GM08714 (cell line): ENCODE results near the gene ABCC6.

Source experiments
- H3K4me3 ChIP-seq: fragments of 200-500 bp; sonication (Bioruptor generic); 2 replicates; pipeline ENCODE4 v1.5.1; 2014; ENCODE audit warnings: mild to moderate bottlenecking, low read length, inconsistent platforms
- ZNF274 ChIP-seq: IDR thresholded peaks from 2 replicates; pipeline ENCODE4 v1.6.1; 2012; ENCODE audit warnings: mild to moderate bottlenecking, low read depth, low read length

ABCC6 gene

DNA sequence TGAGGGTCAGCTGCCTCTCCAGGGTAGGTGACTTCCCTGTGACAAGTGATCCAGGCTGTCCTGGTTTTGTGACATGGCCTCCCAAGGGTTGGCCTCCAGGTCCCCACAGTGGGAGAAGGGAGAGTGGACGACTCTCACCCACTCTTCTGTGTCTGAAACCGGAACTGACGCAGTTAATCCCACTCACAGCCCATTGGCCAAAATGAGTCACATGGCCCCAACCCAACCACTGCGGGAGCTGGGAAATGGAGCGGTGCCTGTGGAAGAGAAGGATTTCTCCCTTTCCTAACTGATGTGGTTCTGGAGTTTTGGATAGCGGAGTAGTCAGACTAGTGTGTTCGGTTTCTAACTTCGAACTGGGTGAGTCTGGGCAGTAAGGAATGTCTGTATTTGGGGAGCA, 79.4 kb downstream of the ABCC6 start:
- no peak overlapping the region for H3K4me3 ChIP-seq
- no peak for TF ChIP-seq ZNF274

DNA sequence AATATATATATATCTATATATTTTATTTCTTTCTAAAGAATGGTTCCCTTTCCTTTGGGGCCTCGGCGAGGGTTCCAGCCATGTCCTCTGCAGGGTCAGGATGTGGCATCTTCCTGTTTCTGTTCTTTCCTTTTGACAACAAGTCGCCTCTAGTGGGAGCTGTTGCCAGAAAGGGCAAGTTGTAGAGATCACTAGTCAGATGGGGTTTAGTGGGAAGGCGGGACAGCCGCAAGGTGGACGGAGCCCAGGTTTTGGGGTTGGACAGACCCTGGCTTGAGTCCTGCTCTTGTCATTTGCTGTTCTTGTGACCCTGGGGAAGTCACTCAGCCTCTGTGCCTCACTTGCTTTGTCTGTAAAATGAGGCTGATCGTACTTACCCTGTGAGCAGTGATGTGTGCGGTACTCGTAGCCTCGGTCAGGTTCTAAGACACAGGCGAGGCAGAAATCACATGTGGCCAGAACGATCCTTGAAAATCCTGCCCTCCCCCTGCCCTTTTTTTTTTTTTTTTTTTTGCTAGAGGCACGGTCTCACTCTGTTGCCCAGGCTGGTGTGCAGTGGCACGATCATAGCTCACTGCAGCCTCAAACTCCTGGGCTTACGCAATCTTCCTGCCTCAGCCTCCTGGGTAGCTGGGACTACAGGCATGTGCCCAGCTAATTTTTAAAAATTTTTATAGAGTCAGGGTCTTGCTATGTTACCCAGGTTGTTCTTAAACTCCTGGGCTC, 80.1 kb downstream of the ABCC6 start:
- no peak for TF ChIP-seq ZNF274
- H3K4me3 ChIP-seq = no peak overlapping the region

DNA sequence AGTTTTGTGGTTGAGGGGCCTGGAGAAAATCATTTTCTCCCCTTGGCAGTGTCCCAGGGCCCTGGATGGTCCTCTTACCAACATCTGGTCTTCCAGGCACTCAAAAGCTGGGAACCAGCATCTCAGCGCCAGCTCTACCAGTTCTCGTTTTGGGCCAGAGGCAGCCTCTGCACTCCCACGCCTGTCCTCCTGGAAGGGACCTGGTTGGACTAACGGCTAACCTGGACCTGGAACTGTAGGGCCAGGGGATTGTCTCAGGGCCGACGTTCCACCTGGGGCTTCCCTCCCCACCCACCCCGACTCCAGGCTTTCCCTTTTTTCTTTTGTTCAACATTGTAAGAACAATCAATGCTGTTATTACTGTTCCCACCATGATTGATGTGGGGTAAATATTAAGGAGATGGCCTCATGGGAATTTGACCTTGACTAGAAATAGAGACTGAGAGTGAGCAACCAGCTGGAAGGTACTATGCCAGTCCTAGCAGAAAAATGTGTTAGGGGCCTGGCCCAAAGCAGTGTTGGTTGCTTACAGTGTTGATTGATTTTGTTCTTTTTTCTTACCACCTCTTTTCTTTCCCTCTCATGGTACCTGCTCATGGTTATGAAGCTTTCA, 81.4 kb downstream of the ABCC6 start:
- no peak for TF ChIP-seq ZNF274

DNA sequence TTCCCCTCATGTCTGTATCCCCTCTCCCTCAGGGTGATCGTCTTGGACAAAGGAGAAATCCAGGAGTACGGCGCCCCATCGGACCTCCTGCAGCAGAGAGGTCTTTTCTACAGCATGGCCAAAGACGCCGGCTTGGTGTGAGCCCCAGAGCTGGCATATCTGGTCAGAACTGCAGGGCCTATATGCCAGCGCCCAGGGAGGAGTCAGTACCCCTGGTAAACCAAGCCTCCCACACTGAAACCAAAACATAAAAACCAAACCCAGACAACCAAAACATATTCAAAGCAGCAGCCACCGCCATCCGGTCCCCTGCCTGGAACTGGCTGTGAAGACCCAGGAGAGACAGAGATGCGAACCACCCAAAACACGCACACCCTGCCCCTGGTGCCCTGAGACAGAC, 82.2 kb downstream of the ABCC6 start:
- no peak overlapping the region for H3K4me3 ChIP-seq
- no peak for TF ChIP-seq ZNF274

More for the DNA sequence above, 81.4 kb downstream of the ABCC6 start:
- H3K4me3 ChIP-seq = no peak overlapping the region

DNA sequence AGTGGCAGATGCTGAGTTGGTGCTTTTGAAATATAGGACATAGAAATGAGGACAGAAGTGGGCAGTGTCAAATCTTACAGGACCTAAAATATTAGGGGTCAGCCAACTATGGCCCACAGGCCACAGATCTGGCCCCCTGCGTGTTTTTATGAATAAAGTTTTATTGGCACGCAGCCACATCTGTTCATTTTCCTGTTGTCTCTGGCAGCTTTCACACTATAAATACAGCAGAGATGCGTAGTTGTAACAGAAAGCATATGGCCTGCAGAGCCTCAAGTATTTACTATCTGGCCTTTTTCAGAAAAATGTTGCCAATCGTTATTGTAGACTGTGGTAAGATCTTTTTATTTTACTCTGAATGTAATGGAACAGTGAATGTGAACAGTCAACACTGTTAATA, 82.8 kb downstream of the ABCC6 start:
- no peak for TF ChIP-seq ZNF274
- H3K4me3 ChIP-seq = no peak overlapping the region

DNA sequence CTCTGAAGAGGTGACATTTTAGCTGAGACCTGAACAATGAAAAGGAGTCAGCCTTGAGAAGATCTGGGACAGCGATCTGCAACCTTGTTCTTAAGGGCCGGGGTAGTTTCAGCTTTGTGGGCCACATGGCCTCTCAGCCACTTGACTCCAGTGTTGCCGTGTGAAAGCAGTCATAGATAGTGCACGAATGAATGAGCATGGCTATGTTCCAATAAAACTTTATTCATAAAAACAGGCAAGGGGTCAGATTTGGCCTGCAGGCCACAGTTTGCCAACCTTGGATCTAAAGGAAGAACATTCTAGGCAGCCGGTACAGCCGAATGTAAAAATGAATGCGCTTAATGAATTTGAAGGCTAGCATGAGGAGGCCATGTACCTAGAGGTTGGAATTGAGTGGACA, 83.5 kb downstream of the ABCC6 start:
- TF ChIP-seq ZNF274 = no peak
- H3K4me3 ChIP-seq = no peak overlapping the region

DNA sequence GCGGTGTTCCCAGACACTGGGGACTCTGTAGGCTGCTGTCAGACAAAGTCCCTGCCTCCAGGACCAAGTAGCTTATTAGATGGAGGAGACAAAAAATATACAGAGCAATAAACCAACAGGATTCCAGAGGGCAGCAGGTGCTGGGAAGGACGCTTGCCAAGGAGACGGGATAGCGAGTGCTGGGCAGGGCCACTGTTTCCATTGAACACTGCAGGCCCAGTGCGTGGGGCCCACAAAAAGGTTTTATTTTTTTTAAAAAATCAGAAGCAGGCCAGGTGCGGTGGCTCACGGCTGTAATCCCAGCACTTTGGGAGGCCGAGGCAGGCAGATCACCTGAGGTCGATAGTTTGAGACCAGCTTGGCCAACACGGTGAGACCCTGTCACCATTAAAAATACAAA, 84.2 kb downstream of the ABCC6 start:
- no peak for TF ChIP-seq ZNF274
- no peak overlapping the region for H3K4me3 ChIP-seq

DNA sequence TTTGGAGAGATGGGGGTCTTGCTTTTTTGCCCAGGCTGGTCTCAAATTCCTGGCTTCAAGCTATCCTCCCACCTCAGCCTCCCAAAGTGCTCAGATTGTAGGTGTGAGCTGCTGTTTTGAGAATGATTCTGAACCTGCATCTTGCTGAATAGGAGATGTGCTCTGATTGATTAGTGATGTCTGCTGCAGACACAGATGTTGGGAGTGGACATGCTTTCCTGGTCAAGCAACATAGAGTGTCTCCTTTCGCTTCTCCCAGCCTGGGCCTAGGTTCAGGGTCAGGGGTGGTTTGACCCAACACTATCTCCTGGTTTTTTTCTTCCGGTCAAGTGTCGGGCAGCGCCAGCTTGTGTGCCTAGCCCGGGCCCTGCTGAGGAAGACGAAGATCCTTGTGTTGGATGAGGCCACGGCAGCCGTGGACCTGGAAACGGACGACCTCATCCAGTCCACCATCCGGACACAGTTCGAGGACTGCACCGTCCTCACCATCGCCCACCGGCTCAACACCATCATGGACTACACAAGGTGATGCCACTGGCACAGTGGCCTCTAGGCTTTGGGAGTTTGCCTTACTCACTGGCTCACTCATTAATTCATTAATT, 85.2 kb downstream of the ABCC6 start:
- no peak overlapping the region for H3K4me3 ChIP-seq
- no peak for TF ChIP-seq ZNF274

DNA sequence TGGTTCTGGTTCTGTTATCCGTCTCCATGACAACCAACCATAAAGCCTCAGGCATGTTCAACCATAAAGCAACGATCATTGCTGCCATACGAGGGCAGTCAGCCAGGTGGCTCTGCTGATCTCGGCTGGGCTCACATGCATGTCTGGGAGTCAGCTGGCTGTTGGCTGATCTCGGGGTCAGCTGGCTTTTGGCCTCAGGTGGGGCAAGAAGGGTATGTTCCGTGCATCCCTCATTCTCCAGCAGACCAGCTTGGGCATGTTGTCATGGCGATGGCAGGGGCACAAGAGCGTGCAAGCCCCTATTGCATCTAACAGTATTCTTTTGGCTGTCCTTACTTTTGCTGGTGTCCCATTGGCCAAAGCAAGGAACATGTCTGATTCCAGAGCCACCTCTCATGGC, 86.2 kb downstream of the ABCC6 start:
- no peak for TF ChIP-seq ZNF274
- no peak overlapping the region for H3K4me3 ChIP-seq

DNA sequence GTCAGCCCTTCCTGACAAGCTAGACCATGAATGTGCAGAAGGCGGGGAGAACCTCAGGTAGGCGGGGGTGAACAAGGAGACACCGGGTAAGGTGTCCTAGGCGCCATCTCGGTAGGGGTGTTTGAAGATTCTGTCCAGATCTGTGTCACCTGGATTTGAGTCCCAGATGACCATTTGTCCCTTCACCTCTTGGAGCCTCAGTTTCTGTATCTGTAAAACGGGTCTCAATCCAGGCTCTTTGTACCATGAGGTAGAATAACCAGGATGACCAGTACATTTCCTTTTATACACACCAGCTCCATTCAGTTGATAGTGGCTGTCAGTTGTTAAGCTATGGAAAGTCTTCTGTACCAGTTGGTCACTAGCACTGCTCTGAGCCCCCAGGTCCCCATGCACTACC, 86.7 kb downstream of the ABCC6 start:
- no peak for TF ChIP-seq ZNF274
- no peak overlapping the region for H3K4me3 ChIP-seq

DNA sequence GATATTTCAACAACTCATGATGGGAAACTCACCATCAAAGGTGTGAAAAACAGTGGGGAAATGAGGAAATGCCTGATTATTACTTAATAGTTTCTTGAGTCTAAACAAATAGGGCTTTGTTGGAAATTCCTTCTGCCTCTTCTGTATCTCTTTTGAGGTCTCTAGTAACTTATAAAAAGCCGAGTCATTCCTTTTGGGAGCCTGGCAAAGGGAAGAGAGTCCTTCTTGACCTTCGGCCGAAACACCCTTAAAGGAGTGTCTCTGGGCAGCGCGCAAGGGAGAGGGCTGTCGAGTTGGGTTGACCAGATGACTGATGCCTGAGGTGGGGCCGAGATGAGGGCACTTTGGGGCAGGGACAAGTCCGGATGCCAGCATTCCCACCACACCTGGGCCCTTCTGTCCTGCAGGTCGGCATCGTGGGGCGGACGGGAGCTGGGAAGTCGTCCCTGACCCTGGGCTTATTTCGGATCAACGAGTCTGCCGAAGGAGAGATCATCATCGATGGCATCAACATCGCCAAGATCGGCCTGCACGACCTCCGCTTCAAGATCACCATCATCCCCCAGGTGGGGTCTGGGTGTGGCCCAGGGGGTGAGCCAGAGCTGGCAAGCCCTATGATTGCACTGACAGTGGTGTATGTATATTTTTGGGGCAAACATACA, 89.2 kb downstream of the ABCC6 start:
- H3K4me3 ChIP-seq = no peak overlapping the region
- TF ChIP-seq ZNF274 = no peak

DNA sequence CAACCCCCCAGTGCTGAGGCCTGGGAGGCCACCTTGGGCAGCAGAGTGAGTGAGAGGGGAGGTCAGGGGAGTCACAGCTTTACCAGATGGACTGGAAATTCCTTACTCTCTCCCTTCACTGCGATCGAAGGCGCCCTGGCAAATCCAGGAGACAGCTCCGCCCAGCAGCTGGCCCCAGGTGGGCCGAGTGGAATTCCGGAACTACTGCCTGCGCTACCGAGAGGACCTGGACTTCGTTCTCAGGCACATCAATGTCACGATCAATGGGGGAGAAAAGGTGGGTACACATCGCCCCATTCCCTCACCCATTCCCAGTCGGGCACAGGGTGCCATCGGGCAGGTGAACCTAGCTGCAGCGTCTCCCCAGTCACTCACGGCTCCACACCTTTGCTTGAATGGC, 91.6 kb downstream of the ABCC6 start:
- H3K4me3 ChIP-seq = no peak overlapping the region
- no peak for TF ChIP-seq ZNF274

DNA sequence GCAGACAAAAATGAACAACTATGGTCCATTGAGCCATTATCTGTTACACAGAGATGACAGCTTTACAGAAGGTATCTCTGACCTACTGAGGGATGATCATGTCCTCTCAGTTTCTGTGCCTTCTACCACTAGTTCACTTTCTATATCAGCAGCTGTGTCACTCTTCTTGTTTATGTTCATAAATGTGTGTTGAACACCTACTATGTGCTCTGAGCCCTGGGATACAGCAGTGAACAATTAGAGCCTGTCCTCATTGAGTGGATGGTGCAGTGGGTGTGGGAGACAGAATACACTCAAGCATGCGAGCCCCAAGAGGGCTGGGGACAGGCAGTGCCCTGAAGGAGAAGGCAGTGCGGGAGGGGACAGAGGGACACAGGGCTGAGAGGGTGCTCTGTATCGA, 92.1 kb downstream of the ABCC6 start:
- TF ChIP-seq ZNF274 = no peak
- H3K4me3 ChIP-seq = no peak overlapping the region

DNA sequence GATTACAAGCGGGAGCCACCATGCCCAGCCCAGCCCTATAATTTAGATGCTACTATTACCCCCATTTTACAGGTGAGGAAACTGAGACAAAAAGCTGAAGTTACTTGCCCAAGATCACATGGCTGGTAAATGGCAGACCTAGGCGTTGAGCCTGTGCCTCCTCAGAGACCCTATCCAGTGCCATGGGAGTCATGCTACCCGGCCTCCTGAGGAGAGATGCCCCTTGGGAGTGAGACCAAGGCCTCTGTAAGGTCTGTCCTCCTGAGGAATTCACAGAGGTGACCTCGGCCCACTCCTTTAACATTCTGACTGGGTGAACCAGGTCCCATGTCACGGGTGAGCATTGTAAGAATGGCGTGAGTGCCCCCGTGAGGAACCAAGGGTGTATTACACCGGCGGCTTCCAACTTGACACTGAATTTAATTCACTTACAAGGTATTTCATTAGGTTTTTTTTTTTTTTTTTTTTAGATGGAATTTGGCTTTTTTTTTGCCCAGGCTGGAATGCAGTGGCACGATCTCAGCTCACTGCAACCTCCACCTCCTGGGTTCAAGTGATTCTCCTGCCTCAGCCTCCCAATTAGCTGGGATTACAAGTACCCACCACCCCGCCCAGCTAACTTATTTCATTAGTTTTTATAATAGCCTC, 95.7 kb downstream of the ABCC6 start:
- no peak overlapping the region for H3K4me3 ChIP-seq
- no peak for TF ChIP-seq ZNF274

DNA sequence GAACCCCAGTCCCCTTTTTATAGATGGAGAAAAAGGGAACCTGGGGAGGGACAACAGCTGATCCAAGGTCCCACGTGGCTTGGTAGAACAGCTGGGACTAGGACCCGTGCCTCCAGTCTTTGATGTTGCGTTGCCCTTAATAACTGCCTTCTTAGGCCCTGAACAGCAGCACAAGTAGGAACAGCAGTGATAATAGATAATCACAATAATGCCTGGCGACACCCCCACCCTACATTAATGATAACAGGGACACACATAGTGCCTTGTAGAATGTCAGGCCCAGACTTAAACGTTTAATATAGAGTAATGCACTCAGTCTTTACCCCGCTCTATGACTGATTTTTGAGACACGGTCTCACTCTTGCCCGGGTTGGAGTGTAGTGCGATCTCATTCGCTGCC, 96.4 kb downstream of the ABCC6 start:
- no peak for TF ChIP-seq ZNF274
- H3K4me3 ChIP-seq = no peak overlapping the region

DNA sequence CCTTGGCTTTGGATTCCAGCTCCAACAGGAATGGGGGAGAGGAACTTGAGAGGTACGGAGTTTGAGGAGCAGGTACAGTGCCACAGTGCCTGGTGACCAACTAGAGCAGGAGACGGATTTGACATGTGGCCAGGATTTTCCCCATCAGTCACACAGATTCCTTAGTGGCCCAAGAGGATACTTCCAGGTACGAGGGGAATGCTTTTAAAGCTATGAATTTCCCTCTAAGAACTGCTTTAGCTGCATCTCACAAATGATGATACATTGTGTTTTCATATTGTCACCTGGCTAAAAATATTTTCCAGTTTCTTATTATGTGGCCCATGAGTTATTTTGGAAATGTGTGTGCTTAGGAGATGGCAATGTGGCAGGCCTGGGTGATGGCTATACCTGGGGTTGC, 98.3 kb downstream of the ABCC6 start:
- TF ChIP-seq ZNF274 = no peak

More for the DNA sequence above, 98.3 kb downstream of the ABCC6 start:
- H3K4me3 ChIP-seq = no peak overlapping the region
